ENCODE results near the gene CLDND2.
A peak's percentile ranks its signal among the peaks of the same experiment; 100 is the strongest.

- TF ChIP-seq POLR2A (IDR thresholded peaks at IDR 0.05; ENCODE audit: low read length) (peak; percentile 81), GATA1 (IDR thresholded peaks at IDR 0.05; ENCODE audit: low read depth, low read length) (no peak)
These were observed 2.2 kb downstream of the CLDND2 start for GRCh38 chr19:51366389-51367254.
